ENCODE results near the gene MSANTD7.
"Not testable (repeated sequence)": the region's sequence is repeated elsewhere in the genome, so short reads cannot be mapped to it uniquely, and the experiment has no call there.

The MSANTD7 gene

GRCh38 chr10:14837757-14838581, at the start of gene MSANTD7, which contains the start of the genes CDNF and HSPA14:
TSS of gene MSANTD7 (plus strand) at chr10:14838306. CDS start at chr10:14842285, 3,979 bp downstream.
TSS of gene CDNF (minus strand) at chr10:14838037. CDS start at chr10:14837946, 91 bp downstream.
TSS of gene HSPA14 (plus strand) at chr10:14838306. CDS start at chr10:14838403, 97 bp downstream.
- DNase-seq: peak; percentile 90 to 99 (median 97)

- DNase-seq: no peak
Observed at GRCh38 chr10:14798636-14799035, 39.5 kb upstream of the MSANTD7 start.

- no peak for DNase-seq
Observed at GRCh38 chr10:14800397-14800796, 37.7 kb upstream of the MSANTD7 start.

- no peak for DNase-seq
Observed at GRCh38 chr10:14801723-14802122, 36.4 kb upstream of the MSANTD7 start.

- no peak for DNase-seq
Observed at GRCh38 chr10:14803827-14804226, 34.3 kb upstream of the MSANTD7 start.

GRCh38 chr10:14806318-14806717, 31.8 kb upstream of the MSANTD7 start:
- no peak for DNase-seq

GRCh38 chr10:14810969-14811953, 26.8 kb upstream of the MSANTD7 start:
- no peak for DNase-seq

- no peak for DNase-seq
Observed at GRCh38 chr10:14812271-14812670, 25.8 kb upstream of the MSANTD7 start.

GRCh38 chr10:14815681-14816080, 22.4 kb upstream of the MSANTD7 start:
- no peak for DNase-seq

GRCh38 chr10:14816717-14817116, 21.4 kb upstream of the MSANTD7 start:
- not testable (repeated sequence) for DNase-seq

GRCh38 chr10:14820010-14820774, 17.9 kb upstream of the MSANTD7 start:
- DNase-seq: peak in 2 of 56 donors; percentile 1

- no peak for DNase-seq
Observed at GRCh38 chr10:14820775-14821154, 17.3 kb upstream of the MSANTD7 start.

GRCh38 chr10:14821635-14822375, 16.3 kb upstream of the MSANTD7 start:
- no peak for DNase-seq

- DNase-seq: peak in 15 of 56 donors; percentile 0 to 50 (median 6)
Observed at GRCh38 chr10:14822879-14823755, 15.0 kb upstream of the MSANTD7 start.

- DNase-seq: no peak
Observed at GRCh38 chr10:14823966-14824365, 14.1 kb upstream of the MSANTD7 start.

- no peak for DNase-seq
Observed at GRCh38 chr10:14826076-14826829, 11.9 kb upstream of the MSANTD7 start.

GRCh38 chr10:14833106-14833505, 5.0 kb upstream of the MSANTD7 start:
- no peak for DNase-seq

GRCh38 chr10:14836208-14836607, 1.9 kb upstream of the MSANTD7 start:
- DNase-seq: no peak
